Measurements from ENCODE around the gene CHST7.

The CHST7 gene

GRCh38 chrX:46601283-46601682 lies 27.7 kb downstream of the CHST7 start:
- in situ Hi-C loops (cut with HindIII; ENCODE audit: low sequenced_read_pairs): no loop called here
- peak; percentile 47 for DNase-seq (ENCODE audit: low read depth, low spot score)
- H3K4me3 ChIP-seq (ENCODE audit: low read depth, low read length): no peak overlapping the region
- TF ChIP-seq, protein P1, sequence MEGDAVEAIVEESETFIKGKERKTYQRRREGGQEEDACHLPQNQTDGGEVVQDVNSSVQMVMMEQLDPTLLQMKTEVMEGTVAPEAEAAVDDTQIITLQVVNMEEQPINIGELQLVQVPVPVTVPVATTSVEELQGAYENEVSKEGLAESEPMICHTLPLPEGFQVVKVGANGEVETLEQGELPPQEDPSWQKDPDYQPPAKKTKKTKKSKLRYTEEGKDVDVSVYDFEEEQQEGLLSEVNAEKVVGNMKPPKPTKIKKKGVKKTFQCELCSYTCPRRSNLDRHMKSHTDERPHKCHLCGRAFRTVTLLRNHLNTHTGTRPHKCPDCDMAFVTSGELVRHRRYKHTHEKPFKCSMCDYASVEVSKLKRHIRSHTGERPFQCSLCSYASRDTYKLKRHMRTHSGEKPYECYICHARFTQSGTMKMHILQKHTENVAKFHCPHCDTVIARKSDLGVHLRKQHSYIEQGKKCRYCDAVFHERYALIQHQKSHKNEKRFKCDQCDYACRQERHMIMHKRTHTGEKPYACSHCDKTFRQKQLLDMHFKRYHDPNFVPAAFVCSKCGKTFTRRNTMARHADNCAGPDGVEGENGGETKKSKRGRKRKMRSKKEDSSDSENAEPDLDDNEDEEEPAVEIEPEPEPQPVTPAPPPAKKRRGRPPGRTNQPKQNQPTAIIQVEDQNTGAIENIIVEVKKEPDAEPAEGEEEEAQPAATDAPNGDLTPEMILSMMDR (IDR thresholded peaks at IDR 0.05; ENCODE audit: low read depth, low read length): no peak

- no peak overlapping the region for H3K4me3 ChIP-seq (ENCODE audit: low read depth, low read length)
- in situ Hi-C loops (cut with HindIII; ENCODE audit: low sequenced_read_pairs): no loop called here
- TF ChIP-seq, protein P1 (IDR thresholded peaks at IDR 0.05; ENCODE audit: low read depth, low read length): no peak
- no peak for DNase-seq (ENCODE audit: low read depth, low spot score)
Observed at GRCh38 chrX:46602468-46603102, 29.0 kb downstream of the CHST7 start.

DNA sequence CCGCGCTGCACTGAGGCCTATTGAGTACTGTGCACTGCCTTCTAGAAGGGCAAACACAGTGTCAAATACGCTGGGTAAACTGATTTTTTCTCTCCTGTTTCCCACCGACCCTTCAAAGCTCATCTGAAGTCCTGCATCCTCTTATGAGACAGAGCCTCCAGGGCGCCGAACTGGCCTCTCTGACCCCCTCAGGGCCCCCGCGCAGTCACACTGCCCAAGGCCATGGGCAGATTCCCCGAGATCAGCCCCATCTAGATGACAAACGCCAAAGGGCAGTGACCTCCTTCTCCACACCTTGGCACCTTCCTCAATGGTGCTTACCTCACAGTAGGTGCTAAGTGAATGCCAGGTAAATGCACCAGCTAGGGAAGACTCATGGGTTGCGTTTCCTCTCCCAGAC lies 34.4 kb downstream of the CHST7 start:
- TF ChIP-seq, protein P1 (IDR thresholded peaks at IDR 0.05; ENCODE audit: low read depth, low read length): no peak
- no peak overlapping the region for H3K4me3 ChIP-seq (ENCODE audit: low read depth, low read length)
- no peak for DNase-seq (ENCODE audit: low read depth, low spot score)
- in situ Hi-C loops (cut with HindIII; ENCODE audit: low sequenced_read_pairs): no loop called here

DNA sequence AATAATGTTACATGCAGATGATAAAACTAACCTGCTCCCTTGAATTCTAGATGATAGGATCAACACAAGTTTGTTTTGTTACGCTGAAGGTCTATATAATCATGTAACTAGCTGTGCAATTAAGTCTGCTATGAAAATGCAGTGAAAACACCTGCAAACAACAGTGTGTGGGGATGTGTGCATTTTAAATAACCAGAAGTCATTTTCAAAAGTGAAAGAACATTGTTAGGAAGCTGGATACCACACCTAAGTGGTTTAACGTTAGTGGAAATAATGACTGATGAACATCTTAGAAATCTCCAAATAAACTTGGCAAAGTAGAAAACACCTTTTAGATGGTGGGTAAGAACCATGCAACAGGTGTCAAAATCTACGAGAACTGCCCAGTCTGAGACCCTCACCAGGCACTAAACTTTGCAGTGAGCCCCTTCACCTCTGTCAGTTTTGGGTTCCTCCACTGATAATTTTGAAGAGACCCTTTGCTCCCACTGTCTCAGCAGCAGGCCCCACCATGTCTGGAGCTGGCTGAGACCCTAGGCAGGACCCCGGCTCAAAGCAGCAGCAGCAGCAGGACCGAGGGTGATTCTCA lies 36.6 kb downstream of the CHST7 start:
- TF ChIP-seq, protein P1 (IDR thresholded peaks at IDR 0.05; ENCODE audit: low read depth, low read length): no peak
- no peak for DNase-seq (ENCODE audit: low read depth, low spot score)
- in situ Hi-C loops (cut with HindIII; ENCODE audit: low sequenced_read_pairs): no loop called here
- H3K4me3 ChIP-seq (ENCODE audit: low read depth, low read length): no peak overlapping the region

DNA sequence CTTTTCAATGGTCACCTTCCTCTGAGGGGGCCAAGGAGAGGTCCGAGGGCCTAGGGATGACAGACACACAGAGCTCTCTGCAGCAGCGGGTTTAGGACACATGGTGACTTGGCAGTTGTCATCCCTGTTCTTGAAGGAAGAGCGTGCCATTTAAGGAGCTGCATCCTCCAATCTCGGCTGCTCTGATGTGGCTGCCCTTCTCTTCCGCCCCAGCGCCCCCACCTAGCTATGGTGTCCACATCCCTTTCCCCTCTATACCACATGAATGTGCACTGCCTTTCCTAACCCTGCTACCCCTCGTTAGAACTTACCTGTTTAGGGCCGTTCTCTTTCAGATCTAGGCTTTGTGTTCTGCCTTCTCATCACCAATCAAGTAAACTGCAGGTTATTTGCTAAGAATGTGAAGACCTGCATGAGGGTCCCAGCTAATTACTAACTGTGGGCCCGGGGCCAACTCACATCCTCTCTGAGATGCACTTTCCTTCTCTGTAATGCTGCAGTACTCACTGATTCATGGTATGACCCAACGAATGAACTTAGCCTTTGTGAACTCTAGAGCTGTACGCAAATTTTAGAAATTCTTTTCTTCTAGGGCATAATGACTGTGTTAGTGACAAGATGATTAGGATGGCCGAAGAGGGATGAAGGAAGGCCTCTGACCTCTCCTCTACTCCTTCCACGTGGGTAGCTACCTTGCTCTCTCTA lies 38.2 kb downstream of the CHST7 start:
- in situ Hi-C loops (cut with HindIII; ENCODE audit: low sequenced_read_pairs): no loop called here
- TF ChIP-seq, protein P1 (IDR thresholded peaks at IDR 0.05; ENCODE audit: low read depth, low read length): no peak
- no peak overlapping the region for H3K4me3 ChIP-seq (ENCODE audit: low read depth, low read length)
- no peak for DNase-seq (ENCODE audit: low read depth, low spot score)

DNA sequence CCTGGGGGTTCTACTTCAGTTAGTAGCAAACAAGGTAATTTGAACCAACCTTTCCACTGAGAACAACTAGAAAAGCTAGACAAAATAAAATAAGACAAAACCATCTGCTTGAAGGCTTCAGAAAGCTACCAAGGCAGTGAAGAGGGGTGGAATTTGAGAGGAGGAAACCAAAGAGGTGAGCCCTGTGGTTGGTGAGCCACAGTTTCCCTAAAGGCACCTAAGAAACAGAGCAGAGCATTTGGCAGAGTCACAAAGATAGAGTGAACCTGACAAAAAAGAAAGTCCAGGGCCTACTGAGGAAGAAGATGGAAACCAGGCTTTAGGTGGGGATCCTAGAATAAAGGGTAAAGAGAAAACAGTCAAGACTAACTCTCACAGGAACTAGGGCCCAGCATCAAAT lies 44.3 kb downstream of the CHST7 start:
- in situ Hi-C loops (cut with HindIII; ENCODE audit: low sequenced_read_pairs): no loop called here
- TF ChIP-seq, protein P1 (IDR thresholded peaks at IDR 0.05; ENCODE audit: low read depth, low read length): no peak
- no peak overlapping the region for H3K4me3 ChIP-seq (ENCODE audit: low read depth, low read length)
- DNase-seq (ENCODE audit: low read depth, low spot score): no peak
